Measurements from ENCODE around the gene CPSF7. TPM values are rescaled to one million over a fixed set of nuclear protein-coding genes. Genes with fewer than 3 reads are reported as not detected.

CPSF7 gene
- total RNA-seq, 2 experiments from 2014 or later: 115 to 118 TPM

- no peak for ATAC-seq (ENCODE audit: low read depth)
- peaks cover 9% of the 10 kb centered on the region for H3K4me1 Mint-ChIP-seq
- H3K36me3 Mint-ChIP-seq: peaks cover 39% of the 10 kb centered on the region
- H3K4me3 Mint-ChIP-seq: no peak overlapping the region
- H3K27me3 Mint-ChIP-seq: no peaks in the 10 kb centered on the region
- no peaks in the 10 kb centered on the region for H3K9me3 Mint-ChIP-seq
- DNase-seq: no peak
- POLR2A ChIA-PET: interaction anchor here (3.7 kb wide), 1 partner anchor 8 kb away, joined by 17 read pairs; the partner anchor contains the start of genes CYB561A3 and TMEM138
- no peak overlapping the region for H3K27ac Mint-ChIP-seq
Measured at GRCh38 chr11:61369372-61370348, 60.1 kb downstream of the CPSF7 start.

GRCh38 chr11:61368646-61369045 is 61.1 kb downstream of the CPSF7 start:
- no peak for ATAC-seq (ENCODE audit: low read depth)
- Mint-ChIP-seq H3K27me3 (no peaks in the 10 kb centered on the region), H3K36me3 (peaks cover 38% of the 10 kb centered on the region), H3K9me3 (no peaks in the 10 kb centered on the region), H3K27ac (no peak overlapping the region), H3K4me1 (peaks cover 13% of the 10 kb centered on the region), H3K4me3 (no peak overlapping the region)
- POLR2A ChIA-PET: no interaction called here
- no peak for DNase-seq

- Mint-ChIP-seq H3K27ac (no peak overlapping the region), H3K27me3 (no peaks in the 10 kb centered on the region), H3K36me3 (peaks cover 32% of the 10 kb centered on the region), H3K9me3 (no peaks in the 10 kb centered on the region), H3K4me3 (no peak overlapping the region), H3K4me1 (peaks cover 22% of the 10 kb centered on the region)
- POLR2A ChIA-PET: no interaction called here
- ATAC-seq (ENCODE audit: low read depth) (no peak), DNase-seq (no peak)
Measured at GRCh38 chr11:61367406-61367805, 62.4 kb downstream of the CPSF7 start.

- POLR2A ChIA-PET: interaction anchor here (0.7 to 3.7 kb wide), 2 partner anchors 28 kb away, joined by 4 to 36 read pairs; partner anchors contain the start of gene TMEM216
- ATAC-seq (ENCODE audit: low read depth): no peak
- DNase-seq: no peak
- peak overlapping the region; percentile 94 for H3K27ac Mint-ChIP-seq
- H3K4me3 Mint-ChIP-seq: peak overlapping the region; percentile 95
- no peaks in the 10 kb centered on the region for H3K9me3 Mint-ChIP-seq
- peaks cover 11% of the 10 kb centered on the region for H3K36me3 Mint-ChIP-seq
- no peaks in the 10 kb centered on the region for H3K27me3 Mint-ChIP-seq
- H3K4me1 Mint-ChIP-seq: peaks cover 30% of the 10 kb centered on the region
Measured at GRCh38 chr11:61364012-61364675, 65.6 kb downstream of the CPSF7 start.

- peak; percentile 28 for ATAC-seq (ENCODE audit: low read depth)
- H3K4me3 Mint-ChIP-seq: peak overlapping the region; percentile 95
Measured at GRCh38 chr11:61362542-61362875, 67.3 kb downstream of the CPSF7 start.

GRCh38 chr11:61361741-61362541 is 67.8 kb downstream of the CPSF7 start, which contains the start of the genes CYB561A3 and TMEM138:
Gene CYB561A3 (minus strand): TSS chr11:61361882. CDS start chr11:61356713, 5,169 bp downstream.
Gene TMEM138 (plus strand): TSS chr11:61362374. CDS start chr11:61364391, 2,017 bp downstream.
- POLR2A ChIA-PET: interaction anchor here (0.7 to 3.7 kb wide), 15 partner anchors 9 to 68 kb away, joined by 3 to 36 read pairs (median 11); partner anchors contain the start of genes CPSF7, DDB1, SDHAF2 and TKFC
- ATAC-seq (ENCODE audit: low read depth) (peak; percentile 95), DNase-seq (peak; percentile 86)
- H3K4me1 Mint-ChIP-seq: peaks cover 34% of the 10 kb centered on the region
- H3K27ac Mint-ChIP-seq: peak within 1 kb of the TSS; percentile 94
- peak within 1 kb of the TSS; percentile 95 for H3K4me3 Mint-ChIP-seq
- H3K27me3 Mint-ChIP-seq: no peaks in the 10 kb centered on the region
- no peaks in the 10 kb centered on the region for H3K9me3 Mint-ChIP-seq
- H3K36me3 Mint-ChIP-seq: peaks cover 2% of the 10 kb centered on the region

More at GRCh38 chr11:61362542-61362875, 67.3 kb downstream of the CPSF7 start:
- Mint-ChIP-seq H3K36me3 (peaks cover 2% of the 10 kb centered on the region), H3K27ac (peak overlapping the region; percentile 94), H3K4me1 (peaks cover 32% of the 10 kb centered on the region), H3K9me3 (no peaks in the 10 kb centered on the region), H3K27me3 (no peaks in the 10 kb centered on the region)
- DNase-seq: no peak
- POLR2A ChIA-PET: interaction anchor here (0.7 to 3.7 kb wide), 15 partner anchors 8 to 1302 kb away, joined by 3 to 36 read pairs (median 11); partner anchors contain the start of genes C11orf98, CPSF7, DDB1 and SDHAF2

- Mint-ChIP-seq H3K4me3 (peak overlapping the region; percentile 95), H3K36me3 (peaks cover 4% of the 10 kb centered on the region), H3K4me1 (peaks cover 36% of the 10 kb centered on the region), H3K27ac (peak overlapping the region; percentile 94), H3K9me3 (no peaks in the 10 kb centered on the region), H3K27me3 (no peaks in the 10 kb centered on the region)
- no peak for DNase-seq
- POLR2A ChIA-PET: interaction anchor here (1.1 to 3.7 kb wide), 13 partner anchors 10 to 68 kb away, joined by 3 to 36 read pairs (median 11); partner anchors contain the start of genes CPSF7, DDB1, SDHAF2 and TKFC
- ATAC-seq (ENCODE audit: low read depth): no peak
Measured at GRCh38 chr11:61361237-61361740, 68.5 kb downstream of the CPSF7 start.

- peak overlapping the region; percentile 12 for H3K27ac Mint-ChIP-seq
- H3K36me3 Mint-ChIP-seq: peaks cover 6% of the 10 kb centered on the region
- H3K4me3 Mint-ChIP-seq: no peak overlapping the region
- POLR2A ChIA-PET: no interaction called here
- no peaks in the 10 kb centered on the region for H3K9me3 Mint-ChIP-seq
- H3K4me1 Mint-ChIP-seq: peaks cover 34% of the 10 kb centered on the region
- no peak for DNase-seq
- H3K27me3 Mint-ChIP-seq: no peaks in the 10 kb centered on the region
- ATAC-seq (ENCODE audit: low read depth): no peak
Measured at GRCh38 chr11:61359516-61359915, 70.3 kb downstream of the CPSF7 start.

GRCh38 chr11:61358566-61358965 is 71.2 kb downstream of the CPSF7 start:
- DNase-seq (no peak), ATAC-seq (ENCODE audit: low read depth) (no peak)
- Mint-ChIP-seq H3K36me3 (peaks cover 5% of the 10 kb centered on the region), H3K27ac (no peak overlapping the region), H3K9me3 (no peaks in the 10 kb centered on the region), H3K4me3 (no peak overlapping the region), H3K4me1 (peaks cover 30% of the 10 kb centered on the region), H3K27me3 (no peaks in the 10 kb centered on the region)
- POLR2A ChIA-PET: no interaction called here

- DNase-seq: no peak
- Mint-ChIP-seq H3K27ac (no peak overlapping the region), H3K4me1 (peaks cover 27% of the 10 kb centered on the region), H3K9me3 (no peaks in the 10 kb centered on the region), H3K4me3 (no peak overlapping the region), H3K36me3 (peaks cover 10% of the 10 kb centered on the region), H3K27me3 (no peaks in the 10 kb centered on the region)
- POLR2A ChIA-PET: no interaction called here
- ATAC-seq (ENCODE audit: low read depth): no peak
Measured at GRCh38 chr11:61357894-61358239, 71.9 kb downstream of the CPSF7 start.

GRCh38 chr11:61357233-61357893 is 72.4 kb downstream of the CPSF7 start:
- H3K4me3 Mint-ChIP-seq: no peak overlapping the region
- DNase-seq (no peak), ATAC-seq (ENCODE audit: low read depth) (no peak)
- no peaks in the 10 kb centered on the region for H3K9me3 Mint-ChIP-seq
- POLR2A ChIA-PET: no interaction called here
- H3K27me3 Mint-ChIP-seq: no peaks in the 10 kb centered on the region
- peak overlapping the region; percentile 47 for H3K27ac Mint-ChIP-seq
- H3K4me1 Mint-ChIP-seq: peaks cover 25% of the 10 kb centered on the region
- H3K36me3 Mint-ChIP-seq: peaks cover 14% of the 10 kb centered on the region

- POLR2A ChIA-PET: no interaction called here
Measured at GRCh38 chr11:61356706-61357105, 73.1 kb downstream of the CPSF7 start.

More at GRCh38 chr11:61356706-61357105, 73.1 kb downstream of the CPSF7 start:
- DNase-seq (no peak), ATAC-seq (ENCODE audit: low read depth) (no peak)
- Mint-ChIP-seq H3K27ac (no peak overlapping the region), H3K4me1 (peaks cover 25% of the 10 kb centered on the region), H3K9me3 (no peaks in the 10 kb centered on the region), H3K36me3 (peaks cover 14% of the 10 kb centered on the region), H3K4me3 (no peak overlapping the region), H3K27me3 (no peaks in the 10 kb centered on the region)
